ENCODE data around the gene ASL. TPM values are rescaled to one million over a fixed set of nuclear protein-coding genes. Genes with fewer than 3 reads are reported as not detected.
A peak's percentile ranks its signal among the peaks of the same experiment; 100 is the strongest.

ASL gene
- total and polyA plus RNA-seq, 9 of the 15 experiments (the other 6 are each of a cell fraction or from before 2014, with no cell fraction given): 2.6 to 67.0 (median 33.3) TPM

- intact Hi-C loops (cut with micrococcal nuclease) (no loop called here), in situ Hi-C loops (cut with MboI) (no loop called here)
- Histone ChIP-seq H3K79me2 (ENCODE audit: control insufficient read depth, insufficient read depth, low read length) (peaks cover 88% of the 10 kb centered on the region), H3K4me2 (ENCODE audit: insufficient read depth, low read length) (peak overlapping the region; percentile 13; the same call in 1 of the 2 replicates), H3K36me3 (ENCODE audit: control insufficient read depth, insufficient read depth, low read length) (peaks cover 63% of the 10 kb centered on the region), H3K9me1 (ENCODE audit: control insufficient read depth, insufficient read depth, low read length) (peaks cover 16% of the 10 kb centered on the region), H2AFZ (ENCODE audit: low read depth, low read length) (no peak overlapping the region), H3K27me3 (ENCODE audit: control insufficient read depth in 2 of 2, insufficient read depth in 2 of 2, low read length in 2 of 2) (no peaks in the 10 kb centered on the region), H3K4me1 (replicated peaks in 1 of 2; ENCODE audit: control insufficient read depth in 2 of 2, insufficient read depth in 2 of 2, low read length in 2 of 2) (peaks cover 22 to 27% of the 10 kb centered on the region in 2 experiments; a peak in 4 of 5 replicates), H3K9ac (ENCODE audit: insufficient read depth in 1 of 2, low read depth in 2 of 2, low read length in 2 of 2) (peak overlapping the region; percentile 19 to 37; a peak in 2 of 4 replicates), H4K20me1 (replicated peaks; ENCODE audit: control insufficient read depth, insufficient read depth, low read length) (peaks cover 14% of the 10 kb centered on the region), H3K4me3 (no peak overlapping the region), H3K9me3 (replicated peaks; ENCODE audit: control insufficient read depth, insufficient read depth, low read depth, low read length) (no peaks in the 10 kb centered on the region), H3K27ac (ENCODE audit: extremely low read depth, low read depth, low read length) (peak overlapping the region; percentile 30; the same call in 1 of the 3 replicates)
- no peak for FAIRE-seq
- ATAC-seq: no peak
- ChIA-PET CTCF (ENCODE audit: low intra/inter-chr PET ratio) (no interaction called here), POLR2A (no interaction called here)
- no peak for DNase-seq (ENCODE audit: extremely low read depth in 1 of 4, low spot score in 3 of 4)
- WGBS (ENCODE audit: insufficient coverage, low coverage, missing lambda C conversion rate): 56% methylated on average over 3 of the region's 3 CpGs
- no TSS peak for BruUV-seq (replicated peaks)
- TF ChIP-seq MYC (IDR thresholded peaks at IDR 0.05; ENCODE audit: low read depth, low read length) (no peak), MYC (CRISPR knock-in tag; IDR thresholded peaks at IDR 0.05; ENCODE audit: borderline replicate concordance, low read depth) (no peak), GABPB1 (CRISPR knock-in tag; IDR thresholded peaks at IDR 0.05) (no peak), ERF (CRISPR knock-in tag; IDR thresholded peaks at IDR 0.05) (no peak), HMGN3 (IDR thresholded peaks at IDR 0.05; ENCODE audit: borderline replicate concordance, extremely low read depth, insufficient read length, low read depth, low read length) (no peak), ZBTB33 (CRISPR knock-in tag; IDR thresholded peaks at IDR 0.05) (no peak), RCOR1 (IDR thresholded peaks at IDR 0.05; ENCODE audit: borderline replicate concordance in 1 of 2, low read depth in 2 of 2, low read length in 2 of 2) (no peak), KAT2B (IDR thresholded peaks at IDR 0.05; ENCODE audit: low read depth, low read length) (no peak), SETDB1 (IDR thresholded peaks at IDR 0.05; ENCODE audit: low read length) (no peak), MTA1 (IDR thresholded peaks at IDR 0.05; ENCODE audit: borderline replicate concordance) (no peak), ARID3B (CRISPR knock-in tag; IDR thresholded peaks at IDR 0.05; ENCODE audit: borderline replicate concordance) (no peak), BDP1 (IDR thresholded peaks at IDR 0.05; ENCODE audit: insufficient read depth, insufficient read length) (no peak), TAF7 (tag; IDR thresholded peaks at IDR 0.05) (no peak), POLR3A (IDR thresholded peaks at IDR 0.05; ENCODE audit: borderline replicate concordance, extremely low read depth, insufficient read depth, insufficient read length) (no peak), ZBTB5 (IDR thresholded peaks at IDR 0.05) (no peak), ATF6 (CRISPR knock-in tag; IDR thresholded peaks at IDR 0.05) (no peak)
These were observed 43.0 kb downstream of the ASL start for GRCh38 chr7:66118603-66119002.

Data from K562 (cell line).